Measurements from ENCODE around the gene SGO1.

DNA sequence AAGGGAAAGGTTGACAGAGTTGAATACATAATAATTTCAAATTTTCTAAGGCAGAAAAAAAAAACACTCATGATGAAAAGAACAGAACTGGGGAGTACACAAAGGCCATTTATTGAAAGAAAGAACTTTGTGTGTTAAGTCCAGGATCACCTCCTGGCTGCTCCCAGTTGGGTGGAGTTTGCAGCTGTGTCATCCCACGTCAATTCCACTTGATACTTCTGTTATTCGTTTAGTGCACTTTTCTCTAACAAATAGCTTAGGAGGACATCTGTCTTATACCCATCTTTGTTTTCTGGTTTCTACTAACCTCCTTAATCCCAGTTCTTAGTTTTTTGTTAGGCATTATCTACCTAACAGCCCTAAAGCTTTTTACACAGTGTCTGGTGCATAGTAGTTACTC, 44.7 kb downstream of the SGO1 start:
- TF ChIP-seq POLR2A (IDR thresholded peaks at IDR 0.05): no peak
- TF ChIP-seq, protein P1, sequence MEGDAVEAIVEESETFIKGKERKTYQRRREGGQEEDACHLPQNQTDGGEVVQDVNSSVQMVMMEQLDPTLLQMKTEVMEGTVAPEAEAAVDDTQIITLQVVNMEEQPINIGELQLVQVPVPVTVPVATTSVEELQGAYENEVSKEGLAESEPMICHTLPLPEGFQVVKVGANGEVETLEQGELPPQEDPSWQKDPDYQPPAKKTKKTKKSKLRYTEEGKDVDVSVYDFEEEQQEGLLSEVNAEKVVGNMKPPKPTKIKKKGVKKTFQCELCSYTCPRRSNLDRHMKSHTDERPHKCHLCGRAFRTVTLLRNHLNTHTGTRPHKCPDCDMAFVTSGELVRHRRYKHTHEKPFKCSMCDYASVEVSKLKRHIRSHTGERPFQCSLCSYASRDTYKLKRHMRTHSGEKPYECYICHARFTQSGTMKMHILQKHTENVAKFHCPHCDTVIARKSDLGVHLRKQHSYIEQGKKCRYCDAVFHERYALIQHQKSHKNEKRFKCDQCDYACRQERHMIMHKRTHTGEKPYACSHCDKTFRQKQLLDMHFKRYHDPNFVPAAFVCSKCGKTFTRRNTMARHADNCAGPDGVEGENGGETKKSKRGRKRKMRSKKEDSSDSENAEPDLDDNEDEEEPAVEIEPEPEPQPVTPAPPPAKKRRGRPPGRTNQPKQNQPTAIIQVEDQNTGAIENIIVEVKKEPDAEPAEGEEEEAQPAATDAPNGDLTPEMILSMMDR (IDR thresholded peaks at IDR 0.05): no peak
